BE2C (cell line): Measurements from ENCODE around the gene TECTB.

Experiments used
- DNase-seq: peaks from one replicate; pipeline ENCODE4 v3.0.0-alpha.2; 2020
- H3K27me3 ChIP-seq: fragments of 250-450 bp; sonication (Bioruptor Pico); 2 replicates; pipeline ENCODE4 v1.5.1; 2020; ENCODE audit warnings: mild to moderate bottlenecking
- H3K36me3 ChIP-seq: fragments of 250-450 bp; sonication (Bioruptor Pico); 2 replicates; pipeline ENCODE4 v1.5.1; 2020; ENCODE audit warnings: mild to moderate bottlenecking
- H3K4me1 ChIP-seq: fragments of 250-450 bp; sonication (Bioruptor Pico); 2 replicates; pipeline ENCODE4 v1.5.1; 2020
- H3K4me3 ChIP-seq: 2 replicates; pipeline ENCODE4 v1.5.1; 2011; ENCODE audit warnings: low read depth, low read length
- H3K9me3 ChIP-seq: fragments of 250-450 bp; sonication (Bioruptor Pico); 2 replicates; pipeline ENCODE4 v1.5.1; 2020
- CTCF ChIP-seq: IDR thresholded peaks from 2 replicates; pipeline ENCODE4 v1.5.1; 2012; ENCODE audit warnings: mild to moderate bottlenecking, low read depth, low read length

The TECTB gene

GRCh38 chr10:112241651-112242341 is 41.4 kb upstream of the TECTB start:
- TF ChIP-seq CTCF, result no peak
- H3K4me1 ChIP-seq, result no peaks in the 10 kb centered on the region
- no peaks in the 10 kb centered on the region for H3K9me3 ChIP-seq
- no peaks in the 10 kb centered on the region for H3K36me3 ChIP-seq
- no peak overlapping the region for H3K4me3 ChIP-seq
- no peaks in the 10 kb centered on the region for H3K27me3 ChIP-seq
- no peak for DNase-seq

- TF ChIP-seq CTCF, result no peak
- H3K4me1 ChIP-seq, result no peaks in the 10 kb centered on the region
- H3K36me3 ChIP-seq, result no peaks in the 10 kb centered on the region
- H3K27me3 ChIP-seq, result no peaks in the 10 kb centered on the region
- no peak overlapping the region for H3K4me3 ChIP-seq
- no peak for DNase-seq
- H3K9me3 ChIP-seq, result no peaks in the 10 kb centered on the region
These were observed 40.4 kb upstream of the TECTB start for GRCh38 chr10:112242769-112243168.

- H3K36me3 ChIP-seq, result no peaks in the 10 kb centered on the region
- H3K4me1 ChIP-seq, result no peaks in the 10 kb centered on the region
- no peak overlapping the region for H3K4me3 ChIP-seq
- H3K27me3 ChIP-seq, result no peaks in the 10 kb centered on the region
- TF ChIP-seq CTCF, result no peak
- DNase-seq, result no peak
- no peaks in the 10 kb centered on the region for H3K9me3 ChIP-seq
These were observed 39.5 kb upstream of the TECTB start for GRCh38 chr10:112243713-112244112.

GRCh38 chr10:112244197-112244596 is 39.0 kb upstream of the TECTB start:
- DNase-seq, result no peak
- Histone ChIP-seq H3K9me3 (peaks cover 2% of the 10 kb centered on the region; the same call in 1 of the 2 replicates), H3K4me1 (no peaks in the 10 kb centered on the region), H3K36me3 (no peaks in the 10 kb centered on the region), H3K4me3 (no peak overlapping the region), H3K27me3 (no peaks in the 10 kb centered on the region)
- no peak for TF ChIP-seq CTCF

- Histone ChIP-seq H3K27me3 (no peaks in the 10 kb centered on the region), H3K9me3 (peaks cover 7% of the 10 kb centered on the region), H3K4me1 (no peaks in the 10 kb centered on the region), H3K4me3 (no peak overlapping the region), H3K36me3 (no peaks in the 10 kb centered on the region)
- no peak for TF ChIP-seq CTCF
- no peak for DNase-seq
These were observed 35.4 kb upstream of the TECTB start for GRCh38 chr10:112247791-112248190.

GRCh38 chr10:112248584-112249295 is 34.5 kb upstream of the TECTB start:
- no peak for TF ChIP-seq CTCF

More at GRCh38 chr10:112248584-112249295, 34.5 kb upstream of the TECTB start:
- H3K4me3 ChIP-seq, result no peak overlapping the region
- H3K9me3 ChIP-seq, result peaks cover 7% of the 10 kb centered on the region
- no peaks in the 10 kb centered on the region for H3K36me3 ChIP-seq
- H3K27me3 ChIP-seq, result no peaks in the 10 kb centered on the region
- no peak for DNase-seq
- H3K4me1 ChIP-seq, result no peaks in the 10 kb centered on the region
